GM21786 (cell line): ENCODE data around the gene IL32.

ENCODE experiments used
- ATAC-seq: cut with Tn5 transposase; IDR thresholded peaks from one replicate; pipeline ENCODE4 v1.9.1; 2021; ENCODE audit not compliant: unreplicated experiment

Gene IL32

DNA sequence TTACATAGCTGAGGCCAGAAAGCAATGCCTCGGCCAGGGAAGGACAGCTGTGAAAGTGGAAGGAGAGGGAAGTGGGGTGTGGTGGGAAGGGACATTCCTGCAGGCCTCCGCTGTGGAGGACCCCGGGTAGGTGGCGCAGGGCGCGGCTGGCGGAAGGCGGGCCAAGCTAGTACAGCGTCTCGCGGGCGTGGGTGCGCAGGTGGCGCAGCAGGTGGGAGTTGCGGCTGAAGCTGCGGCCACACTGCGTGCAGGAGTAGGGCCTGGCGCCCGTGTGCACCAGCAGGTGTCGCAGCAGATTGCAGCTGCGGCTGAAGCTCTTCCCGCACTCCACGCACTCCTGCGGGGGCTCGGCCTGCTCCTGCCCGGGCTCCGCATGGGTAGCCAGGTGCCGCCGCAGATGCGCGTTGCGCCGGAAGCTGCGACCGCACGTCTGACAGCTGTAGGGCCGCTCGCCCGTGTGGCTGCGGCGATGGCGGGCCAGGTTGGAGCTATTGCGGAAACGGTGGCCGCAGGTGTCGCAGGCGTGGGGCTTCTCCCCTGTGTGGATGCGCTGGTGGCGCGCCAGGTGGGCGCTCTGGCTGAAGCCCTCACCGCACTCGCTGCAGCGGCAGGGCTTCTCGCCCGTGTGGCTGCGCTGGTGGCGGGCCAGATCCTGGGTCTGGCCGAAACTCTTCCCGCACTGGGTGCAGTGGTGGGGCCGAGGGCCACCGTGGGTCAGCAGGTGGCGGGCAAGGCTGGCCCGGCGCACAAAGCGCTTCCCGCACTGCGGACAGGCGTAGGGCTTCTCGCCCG lies 23.7 kb downstream of the IL32 start:
- no peak for ATAC-seq

DNA sequence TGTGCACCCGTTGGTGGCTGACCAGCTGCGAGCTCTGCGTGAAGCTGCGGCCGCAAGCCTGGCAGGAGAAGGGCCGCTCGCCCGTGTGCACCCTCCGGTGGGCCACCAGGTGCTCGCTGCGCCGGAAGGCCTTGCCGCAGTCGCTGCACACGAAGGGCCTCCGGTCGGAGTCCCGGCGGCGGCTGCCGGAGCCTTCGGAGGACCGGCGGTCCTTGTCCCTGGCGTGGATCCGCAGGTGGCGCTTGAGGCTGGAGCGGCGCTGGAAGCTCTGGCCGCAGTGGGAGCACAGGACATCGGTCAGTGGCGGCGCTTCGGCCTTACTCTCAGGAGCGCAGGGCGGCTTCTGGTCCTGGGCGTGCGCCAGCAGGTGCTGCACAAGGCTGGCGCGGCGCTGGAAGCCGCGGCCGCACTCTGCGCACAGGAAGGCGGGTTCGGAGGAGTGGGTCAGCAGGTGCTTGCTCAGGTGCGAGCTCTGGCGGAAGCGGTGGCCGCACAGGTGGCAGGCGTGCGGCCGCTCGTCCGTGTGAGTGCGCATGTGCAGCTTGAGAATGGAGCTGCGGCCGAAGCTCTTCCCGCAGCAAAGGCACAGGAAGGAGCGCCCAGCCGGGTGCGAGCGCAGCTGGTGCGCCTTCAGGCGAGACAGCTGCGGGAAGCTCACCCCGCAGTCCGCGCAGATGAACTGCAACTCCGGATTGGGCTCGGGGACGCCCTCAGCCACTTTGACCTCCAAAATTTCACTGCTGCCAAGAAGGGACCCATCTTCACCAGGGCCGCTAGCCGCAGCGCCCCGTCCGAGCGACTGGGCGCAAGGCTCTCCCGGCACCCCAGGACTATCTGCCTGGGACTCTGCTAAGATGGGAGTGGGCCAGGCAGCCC lies 24.5 kb downstream of the IL32 start:
- no peak for ATAC-seq

DNA sequence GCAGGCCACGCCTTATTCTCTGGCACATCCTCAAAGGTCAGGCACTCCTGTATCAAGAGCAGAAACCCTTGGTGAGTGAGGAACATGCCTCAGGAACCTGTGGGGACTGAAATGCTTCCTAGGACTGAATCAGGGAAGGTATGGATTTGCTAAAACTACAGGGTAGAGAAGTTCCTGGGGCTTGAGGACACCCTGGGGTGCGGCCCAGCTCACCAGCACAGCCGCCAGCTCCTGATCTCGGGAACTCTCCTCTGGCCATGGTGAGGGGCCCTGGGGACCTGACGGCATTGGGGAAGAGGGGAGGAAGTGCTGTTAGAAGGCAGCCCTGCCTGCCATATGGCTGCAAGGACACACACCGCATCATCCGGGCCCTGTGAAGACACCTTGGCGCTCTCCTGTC lies 26.1 kb downstream of the IL32 start:
- no peak for ATAC-seq

DNA sequence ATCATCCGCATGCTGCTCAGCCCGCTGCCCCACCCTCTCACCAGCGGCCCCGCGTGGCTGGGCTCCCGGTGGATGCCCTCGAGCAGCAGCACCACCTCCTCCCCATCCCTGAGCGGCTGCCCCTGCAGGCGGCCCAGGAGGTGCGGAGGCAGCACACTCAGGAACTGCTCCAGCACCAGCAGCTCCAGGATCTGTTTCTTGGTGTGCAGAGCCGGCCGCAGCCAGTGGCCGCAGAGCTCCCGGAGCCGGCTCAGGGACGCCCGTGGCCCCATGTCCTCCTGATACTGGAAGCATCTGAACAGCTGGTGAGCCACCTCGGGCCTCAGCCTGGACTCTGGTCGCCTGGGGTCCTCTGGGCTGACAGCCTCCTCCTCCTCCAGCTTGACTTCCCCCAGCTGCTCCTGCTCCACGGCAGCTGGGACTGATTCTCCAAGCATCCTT lies 27.1 kb downstream of the IL32 start:
- no peak for ATAC-seq

DNA sequence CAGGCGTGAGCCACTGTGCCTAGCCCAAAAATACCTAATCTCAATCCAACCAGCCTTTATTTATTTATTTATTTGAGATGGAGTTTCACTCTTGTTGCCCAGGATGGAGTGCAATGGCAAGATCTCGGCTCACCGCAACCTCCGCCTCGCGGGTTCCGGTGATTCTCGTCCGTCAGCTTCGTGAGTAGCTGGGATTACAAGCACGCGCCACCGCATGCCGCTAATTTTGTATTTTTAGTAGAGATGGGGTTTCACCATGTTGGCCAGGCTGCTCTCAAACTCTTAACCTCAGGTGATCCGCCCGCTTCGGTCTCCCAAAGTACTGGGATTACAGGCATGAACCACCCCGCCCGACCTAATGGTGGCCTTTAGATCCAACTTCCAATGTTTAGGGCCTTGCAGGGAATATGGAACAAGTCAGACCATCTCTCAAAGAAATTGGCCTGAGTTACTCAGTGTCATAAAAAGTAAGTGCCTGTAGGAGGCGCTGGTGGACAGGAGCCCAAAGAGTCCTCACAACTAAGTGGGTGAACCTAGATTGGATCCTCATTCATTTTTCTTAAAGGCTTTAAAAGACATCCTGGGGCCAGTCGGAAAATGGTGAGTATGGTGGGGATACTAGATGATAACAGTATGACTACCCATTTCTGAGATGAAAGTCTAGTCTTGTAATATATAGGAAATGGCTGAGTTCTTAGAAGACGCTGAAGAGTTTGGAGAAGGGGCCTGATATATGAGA lies 29.0 kb downstream of the IL32 start:
- ATAC-seq: no peak

DNA sequence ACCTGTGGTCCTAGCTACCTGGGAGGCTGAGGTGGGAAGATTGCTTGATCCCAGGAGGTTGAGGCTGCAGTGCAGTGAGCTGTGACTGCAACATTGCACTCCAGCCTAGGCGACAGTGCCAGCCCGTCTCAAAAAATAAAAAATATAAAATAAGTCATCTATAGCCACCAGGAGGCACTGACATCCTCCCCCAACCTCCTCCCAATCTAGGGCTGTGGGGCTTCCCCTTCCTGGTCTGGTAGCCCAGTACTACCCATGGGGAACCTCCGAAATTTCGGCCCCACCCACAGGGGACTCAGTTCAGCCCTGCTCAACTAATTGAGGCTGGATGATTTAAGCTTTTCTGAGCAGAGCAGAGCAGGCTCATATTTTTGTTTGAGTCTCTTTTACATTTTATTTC lies 30.4 kb downstream of the IL32 start:
- peak; percentile 77 for ATAC-seq

DNA sequence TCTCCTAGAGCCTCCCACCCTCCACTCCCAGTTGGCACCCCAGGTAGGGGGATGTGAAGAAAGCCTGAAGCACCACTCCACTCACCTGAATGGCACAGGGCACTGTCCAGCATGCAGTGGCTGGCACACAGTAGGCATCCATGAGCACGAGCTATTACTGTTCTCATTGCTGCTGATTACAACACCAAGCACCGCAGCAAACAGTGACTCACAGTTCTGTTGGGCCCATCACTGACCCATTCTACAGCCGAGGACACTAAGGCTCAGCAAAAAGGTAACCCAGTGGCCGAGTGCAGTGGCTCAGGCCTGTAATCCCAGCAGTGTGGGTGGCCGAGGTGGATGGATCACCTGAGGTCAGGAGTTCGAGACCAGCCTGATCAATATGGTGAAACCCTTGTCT lies 30.9 kb downstream of the IL32 start:
- ATAC-seq: no peak

DNA sequence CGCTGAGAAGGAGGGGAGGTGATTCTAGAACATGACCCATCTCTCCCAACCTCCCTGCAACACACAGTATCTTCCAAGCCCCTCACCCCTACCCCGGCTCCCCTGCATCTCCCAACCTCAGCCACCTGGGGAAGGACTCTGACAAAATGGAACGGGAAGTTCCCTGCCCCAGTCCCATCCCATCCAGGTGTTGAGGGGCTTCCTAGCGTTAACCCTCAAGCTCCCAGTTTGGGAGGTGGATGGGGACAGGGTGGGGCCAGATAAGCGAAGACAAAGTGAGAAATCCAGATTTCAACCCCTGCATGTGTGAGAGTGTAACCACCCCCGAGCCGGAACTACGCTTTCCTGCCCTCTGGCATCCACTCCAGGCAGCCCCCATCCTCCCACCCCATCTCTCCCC lies 31.8 kb downstream of the IL32 start:
- no peak for ATAC-seq

DNA sequence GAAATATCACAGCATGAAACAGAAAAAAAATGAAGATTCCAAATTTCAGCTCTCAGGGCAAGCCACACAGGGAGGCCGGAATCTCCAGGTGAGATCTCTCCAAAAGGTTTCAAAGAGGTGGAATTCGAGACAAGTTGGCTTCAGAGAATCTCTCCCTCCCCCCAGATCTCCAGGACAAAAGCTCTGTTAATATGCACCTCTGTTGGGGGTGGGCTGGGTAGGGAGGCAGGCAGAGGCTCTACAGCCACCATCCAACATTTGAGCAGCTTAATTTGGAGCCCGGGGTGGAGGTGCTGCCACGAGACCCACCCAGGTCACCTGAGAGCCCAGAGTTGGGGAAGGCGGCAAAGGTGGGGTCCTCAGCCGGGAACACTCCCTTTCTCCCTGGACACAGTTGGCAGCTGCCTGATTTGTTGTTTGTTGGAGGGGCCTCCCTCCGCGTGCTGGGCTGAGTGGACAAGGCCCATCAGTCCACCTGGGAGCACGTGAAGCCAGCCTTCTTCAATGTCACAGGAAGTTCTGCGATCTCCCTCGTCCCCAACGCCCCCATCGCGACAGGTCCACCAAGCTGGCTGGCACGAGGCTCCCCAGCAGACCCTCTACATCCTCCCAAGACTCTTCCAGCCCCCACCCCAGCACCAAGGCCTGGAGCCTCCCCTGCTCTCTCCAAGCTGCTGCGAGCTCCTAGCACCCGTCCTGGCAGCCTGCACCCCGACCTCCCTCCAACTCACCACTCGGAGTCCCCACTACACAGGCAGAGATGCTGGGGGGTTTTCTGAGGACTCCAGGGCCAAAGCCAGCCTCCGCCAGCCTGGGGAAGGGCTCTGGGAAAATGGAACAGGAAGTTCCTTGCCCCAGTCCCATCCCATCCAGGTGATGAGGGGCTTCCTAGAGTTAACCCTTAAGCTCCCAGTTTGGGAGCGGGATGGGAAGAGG lies 33.3 kb downstream of the IL32 start, which contains the start of gene ZSCAN10:
Gene ZSCAN10, minus strand, starts transcription at position 836 of the 936 bp plus-strand sequence. CDS start 6,357 bp downstream, outside the sequence.
- no peak for ATAC-seq

DNA sequence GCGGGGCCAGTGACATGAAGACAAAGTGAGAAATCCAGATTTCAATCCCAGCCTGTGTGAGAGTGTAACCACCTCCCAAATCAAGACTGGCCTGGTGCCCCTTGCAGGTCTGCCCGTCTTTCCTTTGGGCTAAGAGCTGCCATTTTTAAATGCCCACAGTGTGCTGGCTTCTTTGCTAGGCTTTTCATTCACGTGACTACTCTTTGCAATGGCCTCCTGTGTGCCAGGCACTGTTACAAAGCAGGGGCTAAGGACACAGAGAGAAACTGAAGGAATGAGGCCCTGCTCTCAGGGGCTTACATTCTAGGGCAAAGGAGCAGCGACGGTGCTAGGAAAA lies 33.9 kb downstream of the IL32 start:
- ATAC-seq: no peak

DNA sequence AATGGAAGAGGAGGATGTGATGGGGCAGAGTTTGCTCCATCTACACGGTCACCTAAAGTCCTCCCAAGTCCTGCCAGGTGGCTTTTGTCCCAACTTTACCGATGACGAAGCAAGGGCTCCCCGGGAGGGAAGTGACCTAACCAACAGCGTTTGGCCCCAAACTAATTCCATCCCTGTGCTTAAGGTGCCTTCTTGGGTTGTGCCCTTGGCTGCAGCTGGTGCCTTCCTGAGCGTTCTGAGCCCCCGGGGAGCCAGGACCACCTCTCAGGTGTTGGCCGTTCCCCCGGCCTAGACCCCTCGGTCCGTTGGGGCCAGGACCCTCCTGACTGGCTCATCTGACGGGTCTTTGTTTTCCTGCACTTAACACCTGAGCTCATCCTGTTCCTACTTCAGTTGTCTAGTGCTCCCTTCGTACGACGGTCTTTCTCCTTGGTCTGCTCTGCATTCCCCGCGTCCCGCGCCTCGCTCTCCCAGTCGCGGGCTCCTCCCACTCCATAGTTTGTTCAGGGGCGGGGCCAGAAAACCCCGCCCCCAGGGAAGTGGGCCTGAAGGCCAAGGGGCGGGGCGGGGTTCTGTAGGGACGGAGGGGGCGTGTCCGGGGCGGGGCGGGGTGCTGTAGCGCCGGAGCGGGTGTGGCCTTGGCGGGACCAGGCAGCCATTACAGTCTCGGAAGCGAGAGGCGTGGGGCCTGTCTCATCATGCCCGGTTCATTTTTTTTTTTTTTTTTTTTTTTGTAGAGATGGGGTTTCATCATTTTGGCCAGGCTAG lies 34.5 kb downstream of the IL32 start:
- no peak for ATAC-seq

DNA sequence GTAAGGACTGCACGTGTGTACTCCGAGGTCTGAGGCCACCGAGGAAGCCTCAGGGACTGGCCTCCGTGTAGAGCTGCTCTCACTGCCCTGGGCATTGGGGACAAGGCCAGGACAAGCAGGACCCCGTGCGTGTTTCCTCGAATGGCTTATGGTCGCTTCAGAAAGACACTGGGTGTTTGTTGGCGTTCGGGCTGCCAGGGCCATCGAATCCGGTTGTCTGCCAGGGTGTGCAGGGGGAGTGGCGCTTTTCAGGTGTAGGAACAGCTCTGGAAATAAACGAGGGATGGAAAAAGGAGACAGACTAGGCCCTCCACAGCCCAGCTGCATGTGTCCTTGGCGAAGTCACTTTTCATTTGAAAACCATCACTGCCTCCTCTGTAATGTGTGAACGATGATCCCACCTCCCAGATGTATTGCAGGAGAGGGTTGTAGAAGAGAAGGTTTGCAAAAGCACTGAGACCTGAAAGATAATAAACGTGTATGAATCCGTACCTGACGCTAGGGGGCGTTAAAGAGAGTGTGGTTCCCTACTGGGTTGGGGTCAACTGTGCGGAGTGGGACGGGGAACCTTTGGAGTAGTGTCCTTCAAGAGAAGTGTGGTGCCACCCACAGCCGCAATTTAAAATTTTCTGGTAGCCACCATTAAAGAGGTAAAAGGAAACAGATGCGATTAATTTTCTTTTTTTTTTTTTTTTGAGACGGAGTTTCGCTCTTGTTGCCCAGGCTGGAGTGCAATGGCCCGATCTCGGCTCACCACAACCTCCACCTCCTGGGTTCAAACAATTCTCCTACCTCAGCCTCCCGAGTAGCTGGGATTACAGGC lies 35.8 kb downstream of the IL32 start:
- no peak for ATAC-seq

DNA sequence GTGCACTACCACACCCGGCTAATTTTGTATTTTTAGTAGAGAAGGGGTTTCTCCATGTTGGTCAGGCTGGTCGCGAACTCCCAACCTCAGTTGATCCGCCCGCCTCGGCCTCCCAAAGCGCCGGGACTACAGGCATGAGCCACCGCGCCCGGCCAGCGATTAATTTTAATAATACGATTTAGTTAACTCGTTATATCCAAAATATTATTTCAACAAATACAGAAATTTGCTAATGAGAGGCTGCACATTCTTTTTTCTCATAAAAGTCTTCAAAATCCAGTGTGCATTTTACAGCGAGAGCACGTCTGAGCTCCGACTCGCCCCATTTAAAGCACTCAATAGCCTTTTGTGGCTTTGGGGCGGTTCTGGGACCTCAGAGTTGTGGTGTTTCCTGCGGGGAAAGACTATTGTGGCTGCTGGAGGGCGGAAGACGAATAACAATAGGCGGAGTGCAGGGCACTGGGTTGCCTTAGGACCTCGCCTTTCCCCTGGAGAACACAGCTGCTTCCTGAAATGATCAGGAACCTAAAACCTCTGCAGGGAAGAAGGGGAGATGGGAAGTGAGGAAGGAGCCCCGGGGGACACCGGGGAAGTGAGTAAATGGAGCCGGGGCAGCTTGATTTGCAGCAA lies 36.5 kb downstream of the IL32 start:
- no peak for ATAC-seq

DNA sequence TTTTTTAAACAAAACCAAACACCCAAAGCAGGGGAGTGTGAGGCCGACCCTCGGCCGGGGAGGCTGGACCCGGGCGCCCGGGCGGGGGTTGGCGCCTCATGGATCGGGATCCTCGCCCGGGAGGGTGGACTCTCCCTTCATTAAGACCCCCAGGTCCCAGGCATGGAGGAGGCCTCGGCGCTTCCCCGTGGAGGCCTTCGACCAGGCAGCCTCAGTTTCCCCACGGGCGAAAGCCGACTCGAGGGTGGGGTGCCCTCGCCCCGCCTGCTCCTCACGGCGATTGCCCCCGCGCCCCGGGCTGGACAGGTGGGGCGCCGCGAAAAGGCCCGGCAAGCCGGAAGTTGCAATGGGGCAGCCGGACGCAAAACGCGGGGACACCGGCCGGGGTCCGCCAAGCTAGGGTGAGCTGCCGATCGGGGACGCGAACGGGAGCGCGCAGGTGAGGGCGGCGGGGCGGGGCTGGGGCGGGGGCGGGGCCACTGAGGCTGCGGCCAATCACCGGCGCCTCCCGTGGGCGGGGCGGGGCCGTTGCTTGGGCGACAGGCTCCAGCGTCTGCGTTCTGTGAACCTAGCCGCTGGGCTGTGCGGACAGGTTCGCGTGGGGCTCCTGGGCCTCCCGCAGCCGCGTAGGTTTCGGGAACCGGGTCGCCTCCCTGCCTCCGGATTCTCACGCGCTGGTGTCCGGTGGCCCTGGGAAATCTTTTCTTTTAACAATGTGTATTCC lies 40.9 kb downstream of the IL32 start:
- peak; percentile 77 for ATAC-seq

DNA sequence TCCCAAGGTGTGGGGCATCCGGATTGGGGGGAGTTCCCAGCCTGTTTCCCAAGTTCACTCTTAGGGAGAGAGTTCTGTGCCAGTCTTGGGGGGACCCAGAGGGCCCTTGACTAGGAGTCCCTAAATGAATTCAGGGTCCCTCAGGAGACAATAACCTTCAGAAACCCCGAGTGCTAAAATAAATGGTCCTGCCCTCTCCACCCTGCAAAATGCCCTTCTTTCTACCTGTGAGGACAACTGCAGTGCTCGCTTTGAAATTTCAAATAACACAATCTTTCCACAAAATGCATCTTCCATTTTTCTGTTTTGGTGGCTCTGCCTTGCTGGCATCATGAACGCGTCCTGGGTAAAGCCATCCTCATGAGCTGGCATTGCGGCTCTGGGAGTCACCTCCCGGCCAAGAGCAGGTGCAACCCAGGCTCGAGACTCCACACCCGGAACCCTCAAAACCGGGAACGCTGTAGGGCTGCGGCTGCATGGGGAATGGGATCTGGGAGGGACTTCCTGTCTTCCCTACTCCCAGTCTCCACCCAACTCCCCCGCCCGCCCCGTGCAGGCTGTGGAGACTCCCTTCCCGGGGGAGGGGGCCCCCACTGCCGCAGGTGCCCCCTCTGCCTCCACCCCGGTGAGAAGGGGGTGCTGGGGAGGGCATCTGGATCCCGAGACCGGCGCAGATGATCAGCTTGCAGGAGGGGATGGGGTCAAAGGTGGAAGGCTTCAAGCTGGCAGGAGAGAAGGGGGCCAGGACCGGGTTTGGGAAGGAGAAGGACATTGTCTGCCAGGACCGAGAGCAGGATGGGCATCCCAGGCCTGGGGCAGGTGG lies 46.8 kb downstream of the IL32 start, which contains the start of gene ZNF205:
Gene ZNF205, plus strand, starts transcription at position 529 of the 823 bp plus-strand sequence. CDS start 845 bp downstream, outside the sequence.
- ATAC-seq: no peak

DNA sequence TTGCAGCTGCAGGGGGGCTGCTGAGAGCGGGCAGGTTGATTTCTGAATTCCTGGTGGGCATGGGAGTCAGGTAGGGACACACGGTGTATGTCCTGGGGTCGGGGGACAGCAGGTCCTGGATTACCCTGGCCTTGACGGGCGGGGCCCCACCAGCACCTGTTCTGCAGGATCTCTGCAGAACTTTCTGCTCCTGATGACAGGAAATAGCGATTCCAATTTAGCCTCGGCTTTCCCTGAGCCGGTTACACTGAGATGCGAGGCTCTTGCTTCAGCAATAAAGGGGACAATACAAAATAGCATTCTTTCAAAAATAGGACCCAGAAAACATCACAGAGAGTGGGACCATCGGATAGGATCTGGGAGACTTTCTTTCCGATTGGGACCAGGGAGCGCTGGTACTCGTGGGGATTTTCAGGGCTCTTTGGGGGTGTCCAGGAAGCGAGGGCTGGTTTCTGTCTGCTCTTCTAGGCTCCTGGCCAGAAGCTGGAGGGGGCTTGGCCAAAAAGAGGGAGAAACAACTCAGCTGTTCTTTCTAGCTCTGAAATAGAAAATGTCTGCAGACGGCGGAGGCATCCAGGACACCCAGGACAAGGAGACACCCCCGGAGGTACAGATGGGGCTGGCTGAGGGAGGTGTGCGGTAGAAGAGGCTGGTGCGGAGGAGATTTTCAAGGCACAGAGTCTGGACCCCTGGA lies 47.6 kb downstream of the IL32 start:
- ATAC-seq: no peak
